WI38 (cell line): Measurements from ENCODE around the gene LAPTM5.

Experiments
- H3K4me3 ChIP-seq: 2 replicates; pipeline ENCODE4 v1.5.1; 2011; ENCODE audit warnings: low read depth, mild to moderate bottlenecking, control low read depth, low read length
- TF ChIP-seq, protein P1 (sequence below): IDR thresholded peaks from 2 replicates; pipeline ENCODE4 v1.5.1; 2012; ENCODE audit warnings: low read depth, mild to moderate bottlenecking, control low read depth, low read length

LAPTM5 gene

DNA sequence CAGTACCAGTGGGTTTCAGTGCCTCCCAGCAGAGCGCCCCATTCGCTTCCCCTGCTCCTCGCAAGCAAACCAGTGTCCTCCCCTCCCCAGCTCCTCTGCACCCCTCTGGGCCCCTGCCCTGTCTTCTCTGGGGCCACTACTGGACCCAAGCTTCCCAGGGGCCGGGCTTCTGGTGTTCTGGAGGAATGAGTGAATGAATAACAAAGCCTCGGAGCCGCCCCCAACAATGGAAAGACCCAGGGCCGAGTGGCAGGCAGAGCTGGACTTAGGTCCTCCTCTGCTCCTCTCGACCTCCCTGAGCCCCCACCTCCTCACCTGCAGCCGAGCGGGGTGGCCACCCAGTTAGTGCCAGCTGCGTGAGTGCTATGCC is 71.8 kb downstream of the LAPTM5 start:
- H3K4me3 ChIP-seq, result no peak overlapping the region
- TF ChIP-seq, protein P1, sequence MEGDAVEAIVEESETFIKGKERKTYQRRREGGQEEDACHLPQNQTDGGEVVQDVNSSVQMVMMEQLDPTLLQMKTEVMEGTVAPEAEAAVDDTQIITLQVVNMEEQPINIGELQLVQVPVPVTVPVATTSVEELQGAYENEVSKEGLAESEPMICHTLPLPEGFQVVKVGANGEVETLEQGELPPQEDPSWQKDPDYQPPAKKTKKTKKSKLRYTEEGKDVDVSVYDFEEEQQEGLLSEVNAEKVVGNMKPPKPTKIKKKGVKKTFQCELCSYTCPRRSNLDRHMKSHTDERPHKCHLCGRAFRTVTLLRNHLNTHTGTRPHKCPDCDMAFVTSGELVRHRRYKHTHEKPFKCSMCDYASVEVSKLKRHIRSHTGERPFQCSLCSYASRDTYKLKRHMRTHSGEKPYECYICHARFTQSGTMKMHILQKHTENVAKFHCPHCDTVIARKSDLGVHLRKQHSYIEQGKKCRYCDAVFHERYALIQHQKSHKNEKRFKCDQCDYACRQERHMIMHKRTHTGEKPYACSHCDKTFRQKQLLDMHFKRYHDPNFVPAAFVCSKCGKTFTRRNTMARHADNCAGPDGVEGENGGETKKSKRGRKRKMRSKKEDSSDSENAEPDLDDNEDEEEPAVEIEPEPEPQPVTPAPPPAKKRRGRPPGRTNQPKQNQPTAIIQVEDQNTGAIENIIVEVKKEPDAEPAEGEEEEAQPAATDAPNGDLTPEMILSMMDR, result no peak

- TF ChIP-seq, protein P1, result no peak
- H3K4me3 ChIP-seq, result no peak overlapping the region
These were observed 72.4 kb downstream of the LAPTM5 start for GRCh38 chr1:30684881-30685795.

DNA sequence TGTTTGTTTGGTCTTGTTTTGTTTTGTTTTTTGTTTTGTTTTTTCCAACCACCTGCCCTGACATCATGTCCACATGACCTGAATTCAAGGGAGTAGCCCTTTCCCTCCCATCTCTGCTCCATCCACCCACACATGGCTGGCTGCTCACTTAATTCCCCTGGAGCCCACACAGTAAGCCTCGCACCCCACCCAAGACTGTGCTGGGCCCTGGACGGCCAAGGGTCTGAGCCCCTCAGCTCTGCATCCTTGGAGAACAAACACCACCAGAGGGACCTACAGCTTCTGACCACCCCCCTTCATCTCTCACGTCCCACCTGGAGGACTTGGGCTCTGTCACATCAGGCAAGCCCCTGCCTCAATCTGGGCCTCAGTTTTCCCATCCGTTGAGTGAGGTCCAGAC is 73.3 kb downstream of the LAPTM5 start:
- H3K4me3 ChIP-seq, result no peak overlapping the region
- TF ChIP-seq, protein P1, result no peak

- TF ChIP-seq, protein P1, result no peak
- no peak overlapping the region for H3K4me3 ChIP-seq
These were observed 73.9 kb downstream of the LAPTM5 start for GRCh38 chr1:30683699-30684098.
